Pons (tissue), 1 donor: Measurements from ENCODE around the gene DDI2.
"Not testable (repeated sequence)": the region's sequence is repeated elsewhere in the genome, so short reads cannot be mapped to it uniquely, and the experiment has no call there.

Source experiments
- DNase-seq: peaks from one replicate; pipeline ENCODE4 v3.0.0-alpha.2; 2016; ENCODE audit warnings: low spot score

The DDI2 gene

GRCh38 chr1:15636436-15636835 lies 19.2 kb downstream of the DDI2 start:
- no peak for DNase-seq

DNA sequence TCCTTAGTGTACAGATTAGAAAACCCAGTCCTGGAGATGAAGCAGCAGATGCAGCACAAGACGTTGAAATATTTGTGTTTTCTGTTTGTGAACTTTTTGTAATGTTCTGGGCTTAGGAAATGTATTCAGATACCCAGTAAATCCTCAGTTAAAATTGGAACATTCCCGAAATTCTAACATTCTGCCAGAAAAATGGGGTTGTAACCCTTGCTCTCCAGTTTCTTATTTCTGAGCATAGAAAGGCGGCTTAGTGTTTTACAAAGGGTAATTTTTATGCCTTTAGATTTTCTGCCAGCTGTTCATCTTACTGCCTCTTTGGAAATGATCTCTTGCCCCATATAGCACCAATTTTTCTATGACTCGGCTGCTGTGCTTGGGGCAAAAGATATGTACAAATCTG lies 20.6 kb downstream of the DDI2 start:
- no peak for DNase-seq

- no peak for DNase-seq
These were observed 22.0 kb downstream of the DDI2 start for GRCh38 chr1:15639262-15639661.

GRCh38 chr1:15639931-15640330 lies 22.7 kb downstream of the DDI2 start:
- DNase-seq = no peak

DNA sequence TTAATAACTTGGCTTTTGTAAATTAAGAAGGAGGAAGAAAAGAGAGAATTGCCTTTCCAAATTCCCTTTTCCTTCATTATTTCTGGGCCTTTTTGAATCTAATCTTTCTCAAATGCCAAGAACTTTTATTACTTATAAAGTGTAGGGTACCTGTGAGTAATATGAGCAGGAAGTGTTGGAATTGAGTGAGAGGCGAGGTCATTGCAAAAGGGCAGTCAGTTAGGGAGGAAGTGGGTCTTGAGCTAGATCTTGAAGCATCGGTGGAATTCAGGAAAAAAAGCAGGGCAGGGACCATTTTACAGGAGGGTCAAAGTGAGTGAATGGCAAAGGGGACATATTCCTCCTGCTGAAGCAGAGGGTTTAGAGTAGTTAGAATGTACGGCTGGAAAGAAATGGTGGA lies 23.4 kb downstream of the DDI2 start:
- no peak for DNase-seq

DNA sequence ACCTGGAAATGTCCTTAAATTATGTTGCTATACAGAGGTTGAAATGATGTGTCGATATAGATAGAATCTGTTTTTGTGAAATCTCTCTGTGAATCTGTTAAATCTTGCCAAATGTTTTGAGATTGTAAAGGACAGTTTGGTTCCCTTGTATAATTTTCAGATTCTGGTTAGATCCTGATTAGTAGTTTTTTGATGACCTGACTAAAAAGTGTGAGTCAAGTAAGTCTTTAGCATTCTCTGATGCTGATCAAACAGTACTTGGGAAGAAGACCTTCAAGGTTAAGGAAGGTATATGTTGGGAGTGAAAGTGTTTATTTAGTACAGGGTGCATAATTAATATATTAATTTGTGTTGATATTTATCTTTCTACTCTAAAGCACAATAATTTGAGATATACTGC lies 32.7 kb downstream of the DDI2 start:
- DNase-seq = no peak

DNA sequence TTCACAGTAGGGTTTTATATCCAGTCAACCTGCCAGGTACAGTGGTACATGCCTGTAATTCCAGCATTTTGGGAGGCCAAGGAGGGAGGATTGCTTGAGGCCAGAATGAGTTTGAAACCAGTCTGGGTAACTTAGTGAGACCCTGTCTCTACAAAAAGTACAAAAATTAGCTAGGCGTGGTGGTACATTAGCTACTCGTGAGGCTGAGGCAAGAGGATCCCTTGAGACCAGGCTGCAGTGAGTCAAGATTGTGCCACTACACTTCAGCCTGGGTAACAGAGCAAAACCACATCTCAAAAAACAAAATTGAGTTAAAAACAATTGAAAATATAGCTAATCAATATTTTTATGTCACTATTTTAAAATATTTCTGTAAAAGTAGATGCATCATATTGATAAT lies 33.2 kb downstream of the DDI2 start:
- DNase-seq = no peak

GRCh38 chr1:15652130-15652529 lies 34.9 kb downstream of the DDI2 start:
- not testable (repeated sequence) for DNase-seq

- DNase-seq = no peak
These were observed 36.9 kb downstream of the DDI2 start for GRCh38 chr1:15654091-15654690.

- DNase-seq = no peak
These were observed 39.2 kb downstream of the DDI2 start for GRCh38 chr1:15656464-15656863.

- DNase-seq = no peak
These were observed 39.8 kb downstream of the DDI2 start for GRCh38 chr1:15657021-15657420.

DNA sequence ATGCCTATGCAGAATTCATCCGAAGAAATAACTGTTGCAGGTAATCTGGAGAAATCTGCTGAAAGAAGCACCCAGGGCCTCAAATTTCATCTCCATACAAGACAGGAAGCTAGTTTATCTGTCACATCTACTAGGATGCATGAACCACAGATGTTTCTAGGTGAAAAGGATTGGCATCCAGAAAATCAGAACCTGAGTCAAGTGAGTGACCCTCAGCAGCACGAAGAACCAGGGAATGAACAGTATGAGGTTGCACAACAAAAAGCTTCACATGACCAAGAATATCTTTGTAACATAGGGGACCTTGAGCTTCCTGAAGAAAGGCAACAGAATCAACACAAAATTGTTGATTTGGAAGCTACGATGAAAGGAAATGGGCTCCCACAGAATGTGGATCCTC lies 42.9 kb downstream of the DDI2 start:
- no peak for DNase-seq

DNA sequence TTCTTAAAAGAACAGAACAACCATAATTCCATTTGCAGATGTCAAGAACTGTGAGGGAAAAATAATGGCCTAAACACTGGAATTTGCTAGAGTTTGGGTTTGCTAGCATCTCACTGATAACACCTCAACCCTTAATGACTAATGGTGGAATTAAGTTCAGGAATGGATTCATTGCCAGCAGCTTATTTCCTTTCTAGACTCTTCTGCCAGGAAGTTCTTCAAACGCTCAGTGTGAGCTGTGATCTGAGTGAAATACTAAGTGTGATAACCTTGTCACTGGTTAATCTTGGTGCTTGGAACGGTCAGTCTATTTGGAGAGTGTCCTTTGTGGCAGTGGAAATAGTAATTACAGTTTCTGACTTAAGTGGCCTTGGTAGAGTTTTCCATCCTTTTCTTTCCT lies 45.2 kb downstream of the DDI2 start:
- no peak for DNase-seq

GRCh38 chr1:15663925-15664324 lies 46.7 kb downstream of the DDI2 start:
- no peak for DNase-seq

DNA sequence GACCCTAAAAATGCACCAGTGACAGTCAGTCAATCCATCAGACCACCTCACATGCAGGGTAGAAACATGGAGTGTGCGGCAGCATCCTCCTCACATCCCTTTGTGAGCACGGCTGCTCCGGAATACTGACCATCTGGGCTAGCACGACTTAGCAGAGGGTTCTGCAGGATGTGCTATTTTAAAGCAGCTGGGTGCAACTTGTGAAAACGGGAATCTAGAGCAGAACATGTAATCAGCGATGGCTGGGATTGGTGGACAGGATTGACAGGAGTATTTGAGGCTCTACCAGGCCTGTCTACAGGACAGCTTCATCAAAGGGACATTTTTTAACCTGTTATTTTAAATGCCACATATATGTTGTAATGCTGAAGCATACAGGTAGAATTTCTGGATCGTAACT lies 50.1 kb downstream of the DDI2 start:
- DNase-seq = no peak

- DNase-seq = no peak
These were observed 51.0 kb downstream of the DDI2 start for GRCh38 chr1:15668089-15668754.

GRCh38 chr1:15669074-15669473 lies 51.8 kb downstream of the DDI2 start:
- DNase-seq = no peak

- no peak for DNase-seq
These were observed 52.6 kb downstream of the DDI2 start for GRCh38 chr1:15669864-15670263.

DNA sequence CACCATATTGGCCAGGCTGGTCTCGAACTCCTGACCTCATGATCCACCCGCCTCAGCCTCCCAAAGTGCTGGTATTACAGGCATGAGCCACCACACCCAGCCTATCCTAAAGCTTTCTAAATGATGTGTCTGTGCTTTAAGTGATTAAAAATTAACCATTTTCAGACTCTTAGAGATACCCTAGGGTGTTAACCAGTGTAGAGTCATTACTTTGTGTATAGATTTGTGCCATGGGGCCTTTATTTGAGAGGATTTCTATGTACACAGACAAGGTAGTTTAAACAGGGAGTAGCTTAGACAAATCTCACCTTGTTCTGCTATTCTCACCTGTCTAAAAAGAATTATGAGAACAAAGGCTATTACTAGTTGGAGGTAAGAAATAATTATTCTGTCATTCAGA lies 54.2 kb downstream of the DDI2 start:
- no peak for DNase-seq

- DNase-seq = no peak
These were observed 57.3 kb downstream of the DDI2 start for GRCh38 chr1:15674386-15675159.

GRCh38 chr1:15676010-15676409 lies 58.8 kb downstream of the DDI2 start:
- DNase-seq = no peak

- no peak for DNase-seq
These were observed 59.7 kb downstream of the DDI2 start for GRCh38 chr1:15676688-15677661.
